ENCODE results near the gene DHX30. TPM values are rescaled to one million over a fixed set of nuclear protein-coding genes. Genes with fewer than 3 reads are reported as not detected.
A peak's percentile ranks its signal among the peaks of the same experiment; 100 is the strongest.

DHX30 gene
- polyA plus RNA-seq, 6 donors from 2014 or later: 25.5 to 43.5 (median 28.1) TPM

DNA sequence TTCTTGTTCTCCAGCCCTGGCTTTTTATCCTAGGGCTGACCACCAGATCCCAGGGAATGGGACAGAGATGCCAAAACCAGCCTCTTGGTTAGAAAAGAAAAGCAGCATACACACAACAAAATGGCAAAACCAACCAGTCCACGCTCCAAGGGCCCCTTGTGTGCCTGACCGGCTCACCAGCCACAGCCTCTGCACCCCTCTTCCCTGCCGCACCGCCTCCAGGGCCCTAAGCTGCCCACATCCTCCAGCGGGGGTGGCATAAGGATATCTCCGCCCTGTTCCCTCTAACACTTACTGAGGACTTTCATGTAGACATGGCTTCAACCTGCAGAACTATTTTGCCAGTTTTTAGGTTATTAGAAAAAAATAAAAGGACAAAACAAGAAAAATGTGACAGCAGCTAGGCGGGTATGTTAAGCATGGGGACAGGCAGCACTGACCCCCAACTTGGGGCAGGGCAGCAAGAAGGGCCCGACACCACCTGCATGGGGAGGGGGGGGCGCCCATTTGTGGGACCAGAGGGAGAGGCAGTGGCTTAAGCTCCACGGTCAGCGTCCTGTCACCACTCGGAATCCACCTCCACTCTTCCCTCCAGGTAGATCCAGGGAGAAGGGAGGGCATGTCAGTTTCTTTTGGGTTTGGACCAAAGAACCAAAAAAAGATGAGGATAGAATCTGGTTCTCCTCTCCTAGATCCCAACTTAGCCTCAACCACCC is 49.1 kb downstream of the DHX30 start:
- DNase-seq (no peak), ATAC-seq (ENCODE audit: low read depth in 2 of 2) (no peak)
- no peaks in the 10 kb centered on the region for H3K27me3 Mint-ChIP-seq
- H3K9me3 Mint-ChIP-seq: no peaks in the 10 kb centered on the region
- H3K4me3 Mint-ChIP-seq: no peak overlapping the region
- H3K4me1 Mint-ChIP-seq: peaks cover 0 to 16% (median 6%) of the 10 kb centered on the region in 3 donors
- peak overlapping the region in 5 of 6 donors; percentile 16 to 84 (median 42) for H3K27ac Mint-ChIP-seq
- no peaks in the 10 kb centered on the region for H3K36me3 Mint-ChIP-seq

DNA sequence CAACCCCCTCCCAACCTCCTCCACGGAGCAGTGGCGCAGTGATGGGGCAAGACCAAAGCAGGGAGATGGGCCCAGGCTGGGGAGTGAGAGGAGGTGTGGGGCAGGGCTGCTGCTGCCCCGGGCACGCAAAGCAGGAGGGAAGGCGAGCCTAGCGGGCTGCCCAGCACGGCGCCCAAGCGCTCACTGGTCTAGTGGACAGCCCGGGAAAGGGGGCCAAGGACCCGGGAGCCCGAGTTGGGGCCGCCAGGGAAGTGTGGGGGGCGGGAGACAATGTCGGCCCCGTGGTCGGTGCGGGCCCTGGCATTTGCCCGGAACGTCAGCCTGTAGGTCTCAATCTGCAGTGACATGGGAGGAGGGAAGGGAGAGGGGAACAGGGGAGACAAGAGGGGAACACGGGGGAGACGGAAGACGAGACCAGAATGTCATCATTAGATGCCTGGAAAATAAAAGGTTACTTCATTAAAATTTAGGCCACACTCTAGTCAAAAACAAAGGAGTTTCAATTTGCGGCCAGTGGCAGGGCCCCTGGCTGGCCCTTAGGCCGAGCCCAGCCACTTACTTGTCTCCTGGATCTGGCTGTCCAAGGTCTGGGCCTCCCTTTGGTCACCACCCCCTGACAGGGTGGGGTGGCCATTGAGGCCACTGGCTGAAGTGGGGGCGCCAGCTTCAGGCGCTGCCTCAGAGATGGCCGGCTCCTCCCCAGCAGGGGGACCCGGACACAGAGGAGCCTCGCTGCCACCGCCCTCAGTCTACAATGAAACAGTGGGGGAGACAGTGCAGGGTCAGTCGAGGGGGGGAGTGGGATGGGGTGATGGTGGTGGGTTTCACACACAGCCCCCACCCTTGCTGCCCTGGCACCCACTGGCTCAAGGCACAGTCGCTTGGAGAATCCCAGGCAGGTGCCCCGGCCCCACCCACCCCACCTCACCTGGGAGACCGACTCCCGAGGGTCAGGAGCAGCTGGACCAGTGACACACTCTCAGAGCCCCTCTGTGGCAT is 50.0 kb downstream of the DHX30 start:
- Mint-ChIP-seq H3K4me1 (peaks cover 0 to 16% (median 6%) of the 10 kb centered on the region in 3 donors), H3K9me3 (no peaks in the 10 kb centered on the region), H3K36me3 (no peaks in the 10 kb centered on the region), H3K27ac (peak overlapping the region in 2 of 6 donors; percentile 31 to 84), H3K4me3 (peak overlapping the region in 1 of 8 donors; percentile 15), H3K27me3 (no peaks in the 10 kb centered on the region)
- ATAC-seq (ENCODE audit: low read depth in 2 of 2): no peak
- no peak for DNase-seq

DNA sequence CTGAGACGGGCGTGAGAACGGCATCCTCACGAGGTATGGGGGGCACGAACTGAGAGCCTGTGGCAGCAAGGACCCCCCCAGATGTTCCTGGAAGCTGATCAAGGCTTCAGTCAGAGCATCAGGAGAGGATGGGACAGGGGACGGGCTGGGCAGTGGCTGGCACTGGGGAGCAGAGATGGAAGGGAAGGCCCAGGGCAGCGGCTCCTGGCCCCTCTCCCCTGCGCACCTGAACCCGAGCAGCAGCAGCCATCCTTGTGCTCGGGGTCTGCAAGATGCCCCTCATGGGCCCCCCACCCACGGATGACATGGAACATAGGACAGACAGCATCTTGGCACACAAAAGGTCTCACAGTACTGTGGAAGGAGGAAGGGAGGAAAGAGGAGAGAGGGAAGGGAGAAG is 51.3 kb downstream of the DHX30 start:
- Mint-ChIP-seq H3K36me3 (no peaks in the 10 kb centered on the region), H3K27ac (peak overlapping the region in 2 of 6 donors; percentile 6 to 24), H3K4me3 (no peak overlapping the region), H3K4me1 (peaks cover 0 to 16% (median 6%) of the 10 kb centered on the region in 3 donors), H3K9me3 (no peaks in the 10 kb centered on the region), H3K27me3 (no peaks in the 10 kb centered on the region)
- DNase-seq (no peak), ATAC-seq (ENCODE audit: low read depth in 2 of 2) (no peak)

DNA sequence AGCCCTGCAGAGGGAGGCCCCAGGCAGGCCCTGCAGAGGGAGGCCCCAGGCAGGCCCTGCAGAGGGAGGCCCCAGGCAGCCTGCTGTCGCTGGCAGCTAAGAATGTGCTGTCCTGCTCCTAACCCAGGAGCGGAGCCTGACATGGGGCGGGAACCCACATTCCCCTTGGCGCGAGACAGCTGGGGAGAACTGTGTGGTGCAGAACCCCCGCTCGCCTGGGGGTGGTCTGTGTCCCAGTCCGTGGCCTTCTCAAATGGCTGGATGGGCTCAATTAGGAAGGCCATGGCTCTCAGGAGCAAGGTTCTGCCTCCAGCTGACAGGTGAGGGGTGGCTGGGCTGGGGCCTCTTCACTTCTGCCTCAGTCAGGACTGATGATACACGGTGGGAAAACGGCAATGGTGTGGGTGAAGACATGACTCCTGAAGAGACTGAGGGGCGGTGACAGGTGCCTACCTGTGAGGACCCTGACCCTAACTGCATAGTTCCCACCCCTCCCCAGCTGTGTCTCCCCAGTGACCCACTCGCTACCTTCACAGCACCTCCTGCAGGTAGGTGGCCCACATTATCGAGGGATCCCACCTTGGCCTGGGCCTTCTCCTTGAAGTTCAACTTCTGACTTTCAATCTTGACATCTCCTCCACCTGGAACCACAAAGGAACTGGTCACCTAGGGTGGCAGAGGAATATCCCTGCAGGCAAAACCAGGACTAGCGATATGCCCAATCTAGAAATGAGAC is 52.0 kb downstream of the DHX30 start:
- Mint-ChIP-seq H3K9me3 (no peaks in the 10 kb centered on the region), H3K27me3 (no peaks in the 10 kb centered on the region), H3K36me3 (no peaks in the 10 kb centered on the region), H3K4me3 (no peak overlapping the region), H3K4me1 (peaks cover 0 to 16% (median 6%) of the 10 kb centered on the region in 3 donors), H3K27ac (peak overlapping the region in 3 of 6 donors; percentile 6 to 44 (median 42))
- no peak for ATAC-seq (ENCODE audit: low read depth in 2 of 2)
- no peak for DNase-seq

DNA sequence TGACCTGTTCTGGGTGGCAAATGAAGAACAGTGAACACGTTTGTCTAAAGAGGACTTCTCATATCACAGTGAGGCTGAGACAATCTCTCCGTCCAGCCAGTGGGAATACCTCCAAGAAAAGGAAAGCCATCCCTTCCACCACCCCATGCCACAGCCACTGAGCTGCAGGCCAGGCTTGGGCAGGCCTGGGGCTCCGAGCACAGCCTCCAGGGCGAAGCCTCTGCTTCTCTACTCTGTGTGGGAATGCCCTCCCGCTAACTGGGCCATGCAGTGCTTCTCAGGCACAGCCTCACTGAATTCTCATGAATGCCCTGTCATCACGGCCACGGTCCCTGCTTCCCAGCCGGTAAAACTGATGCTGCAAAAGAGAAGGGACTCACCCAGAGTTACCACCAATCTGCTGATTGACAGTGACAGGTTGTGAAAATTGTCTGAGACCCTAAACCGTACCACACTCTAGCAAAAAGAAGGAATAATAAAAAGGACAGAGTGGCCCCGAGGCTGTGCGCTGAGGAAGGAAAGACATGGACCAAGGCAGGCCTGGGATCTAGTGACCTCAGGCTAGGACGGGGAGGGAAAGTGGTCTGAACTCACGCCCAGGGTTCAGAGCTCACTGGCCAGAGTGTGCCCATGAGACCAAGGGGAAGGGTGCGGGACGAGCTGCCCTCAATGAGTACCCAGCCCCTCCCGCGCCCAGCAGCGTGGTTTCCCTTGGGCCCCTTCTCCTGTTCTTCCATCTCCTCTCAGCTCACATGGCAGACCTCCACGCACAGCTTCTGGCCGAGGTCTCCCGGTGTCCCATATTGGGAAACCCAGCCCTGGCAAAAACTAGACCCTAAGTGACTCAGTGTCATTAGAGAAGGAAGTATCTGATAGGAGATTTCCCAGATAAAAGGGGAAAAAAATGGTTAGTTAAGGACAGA is 52.8 kb downstream of the DHX30 start:
- Mint-ChIP-seq H3K27me3 (no peaks in the 10 kb centered on the region), H3K36me3 (no peaks in the 10 kb centered on the region), H3K9me3 (no peaks in the 10 kb centered on the region), H3K4me1 (peaks cover 0 to 11% (median 2%) of the 10 kb centered on the region in 3 donors), H3K27ac (peak overlapping the region in 2 of 6 donors; percentile 38 to 42), H3K4me3 (no peak overlapping the region)
- DNase-seq (no peak), ATAC-seq (ENCODE audit: low read depth in 2 of 2) (no peak)

DNA sequence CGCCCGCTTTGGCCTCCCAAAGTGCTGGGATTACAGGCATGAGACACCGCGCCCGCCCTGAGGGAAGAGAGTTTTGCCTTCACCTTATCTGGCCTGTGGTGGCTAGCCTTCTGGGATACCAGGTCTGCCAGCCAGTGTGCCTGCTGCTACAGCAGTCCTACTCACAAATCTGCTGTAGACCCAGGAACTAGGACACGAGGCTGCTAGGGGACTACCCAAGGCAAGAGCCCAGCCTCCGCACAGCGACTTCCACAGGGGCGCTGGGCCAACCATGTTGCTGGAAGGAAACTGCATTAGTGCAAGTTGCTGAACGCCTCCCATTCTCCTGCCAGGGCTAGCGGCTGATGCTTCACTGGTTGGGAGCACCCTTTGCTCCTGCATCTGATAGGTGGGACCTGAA is 53.7 kb downstream of the DHX30 start:
- DNase-seq (no peak), ATAC-seq (ENCODE audit: low read depth in 2 of 2) (no peak)
- Mint-ChIP-seq H3K36me3 (no peaks in the 10 kb centered on the region), H3K27me3 (no peaks in the 10 kb centered on the region), H3K27ac (no peak overlapping the region), H3K4me1 (peaks cover 0 to 2% (median 0%) of the 10 kb centered on the region in 3 donors), H3K4me3 (no peak overlapping the region), H3K9me3 (no peaks in the 10 kb centered on the region)

DNA sequence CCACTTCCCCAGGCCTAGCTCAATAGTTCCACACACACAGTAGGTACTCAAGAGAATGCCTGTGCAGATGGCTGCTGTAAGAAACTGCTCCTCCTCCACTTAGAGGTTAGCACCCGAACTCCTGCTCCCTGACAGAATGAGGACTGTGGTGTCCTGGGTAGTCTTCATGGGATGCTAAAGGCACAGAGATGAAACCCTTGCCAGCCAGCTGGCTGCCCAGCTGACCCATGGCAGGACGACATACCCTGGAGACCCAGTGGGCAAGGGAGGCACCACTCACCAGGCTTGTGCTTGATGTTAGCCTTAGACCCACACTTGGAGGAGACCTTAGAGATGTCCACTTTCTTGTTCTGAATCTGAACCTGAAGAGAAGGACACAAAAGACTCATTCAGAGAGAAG is 54.2 kb downstream of the DHX30 start:
- Mint-ChIP-seq H3K27me3 (no peaks in the 10 kb centered on the region), H3K9me3 (no peaks in the 10 kb centered on the region), H3K4me3 (no peak overlapping the region), H3K4me1 (no peaks in the 10 kb centered on the region), H3K36me3 (no peaks in the 10 kb centered on the region), H3K27ac (peak overlapping the region in 1 of 6 donors; percentile 49)
- ATAC-seq (ENCODE audit: low read depth in 2 of 2): no peak
- DNase-seq: no peak

DNA sequence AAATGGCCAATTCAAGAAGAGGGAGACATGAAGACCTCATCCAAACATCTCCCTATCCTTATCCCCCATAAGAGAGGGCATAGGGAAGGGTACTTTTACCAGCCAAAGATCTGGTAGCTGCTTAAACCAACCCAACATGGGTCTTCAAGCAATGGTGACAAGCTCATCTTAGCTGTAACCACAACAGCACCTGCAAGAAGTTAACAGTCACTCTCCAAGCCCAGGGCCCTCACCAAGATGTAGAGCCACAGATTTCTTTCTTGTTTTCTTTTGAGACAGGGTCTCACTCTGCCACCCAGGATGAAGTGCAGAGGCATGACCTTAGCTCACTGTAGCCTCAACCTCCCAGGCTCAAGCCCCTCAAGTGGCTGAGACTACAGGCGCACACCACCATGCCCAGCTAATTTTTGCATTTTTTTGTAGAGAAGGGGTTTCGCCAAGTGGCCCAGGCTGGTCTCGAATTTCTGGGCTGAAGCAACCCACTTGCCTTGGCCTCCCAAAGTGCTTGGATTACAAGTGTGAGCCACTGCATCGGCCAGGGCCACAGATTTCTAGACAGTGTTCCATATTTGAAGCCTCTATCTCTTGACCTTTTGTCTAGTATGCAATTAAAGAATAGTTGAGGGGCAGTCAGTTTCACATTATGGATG is 57.1 kb downstream of the DHX30 start:
- Mint-ChIP-seq H3K36me3 (peaks cover under 1% of the 10 kb centered on the region in 2 donors), H3K4me1 (no peaks in the 10 kb centered on the region), H3K27ac (peak overlapping the region in 1 of 6 donors; percentile 1), H3K9me3 (no peaks in the 10 kb centered on the region), H3K27me3 (no peaks in the 10 kb centered on the region), H3K4me3 (no peak overlapping the region)
- no peak for ATAC-seq (ENCODE audit: low read depth in 2 of 2)
- no peak for DNase-seq

DNA sequence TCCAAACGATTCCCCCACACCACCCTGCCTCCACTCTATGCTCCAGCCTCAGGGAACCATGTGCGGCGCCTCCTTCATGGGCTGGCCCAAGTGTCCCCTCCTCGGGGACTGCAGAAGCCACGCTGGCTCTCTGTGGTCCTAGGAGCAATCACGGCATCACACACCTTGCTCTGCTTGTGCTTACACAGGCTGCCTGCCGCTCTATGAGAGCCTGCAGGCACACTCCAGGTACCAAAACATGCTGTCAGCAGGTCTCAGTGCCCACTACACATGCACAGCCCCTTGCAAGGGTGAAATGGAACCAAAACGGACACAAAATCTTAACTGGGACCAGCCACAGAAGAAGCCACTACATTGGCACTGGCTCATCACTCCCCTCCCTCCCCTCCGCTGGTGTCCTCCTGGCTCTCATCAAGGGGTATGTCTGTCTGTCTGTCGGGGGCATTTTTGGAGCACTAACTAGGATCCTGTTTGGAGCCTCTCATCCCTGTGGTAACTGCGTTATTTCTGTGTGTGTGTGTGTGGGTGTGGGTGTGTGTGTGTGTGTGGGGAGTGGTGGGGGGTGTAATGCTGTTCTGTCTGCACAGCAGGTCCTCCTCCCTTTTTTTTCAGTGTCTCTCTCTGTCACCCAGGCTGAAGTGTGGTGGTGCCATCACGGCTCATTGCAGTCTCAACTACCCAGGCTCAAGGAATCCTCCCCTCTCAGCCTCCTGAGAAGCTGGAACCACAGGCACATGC is 60.6 kb downstream of the DHX30 start:
- Mint-ChIP-seq H3K9me3 (no peaks in the 10 kb centered on the region), H3K4me3 (no peak overlapping the region), H3K27ac (no peak overlapping the region), H3K36me3 (peaks cover 15 to 23% of the 10 kb centered on the region in 2 donors), H3K27me3 (no peaks in the 10 kb centered on the region), H3K4me1 (no peaks in the 10 kb centered on the region)
- DNase-seq (no peak), ATAC-seq (ENCODE audit: low read depth in 2 of 2) (no peak)

DNA sequence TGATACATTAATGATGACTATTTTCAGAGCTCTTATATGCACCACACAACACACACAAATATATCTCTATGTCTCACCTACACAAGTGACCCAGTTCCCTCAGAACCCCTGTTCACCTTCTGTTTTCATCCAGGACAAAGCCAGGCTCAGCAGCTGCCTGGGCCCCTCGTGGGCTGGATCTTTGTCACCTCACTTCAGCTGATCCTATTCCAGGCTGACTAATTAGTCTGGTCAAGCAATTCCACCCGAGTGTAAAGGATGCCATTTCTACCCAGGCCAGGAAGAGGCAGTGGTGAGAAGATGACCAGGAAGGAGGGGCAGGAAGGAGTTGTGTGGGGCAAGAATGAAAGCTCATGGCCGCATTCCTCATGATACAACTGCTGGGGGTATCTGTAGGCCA is 62.3 kb downstream of the DHX30 start:
- no peaks in the 10 kb centered on the region for H3K27me3 Mint-ChIP-seq
- peak overlapping the region in 2 of 6 donors; percentile 7 to 25 for H3K27ac Mint-ChIP-seq
- peak overlapping the region in 1 of 8 donors; percentile 7 for H3K4me3 Mint-ChIP-seq
- H3K4me1 Mint-ChIP-seq: no peaks in the 10 kb centered on the region
- no peak for DNase-seq
- H3K36me3 Mint-ChIP-seq: peaks cover 21 to 38% of the 10 kb centered on the region in 2 donors
- H3K9me3 Mint-ChIP-seq: no peaks in the 10 kb centered on the region
- ATAC-seq (ENCODE audit: low read depth in 2 of 2): no peak

DNA sequence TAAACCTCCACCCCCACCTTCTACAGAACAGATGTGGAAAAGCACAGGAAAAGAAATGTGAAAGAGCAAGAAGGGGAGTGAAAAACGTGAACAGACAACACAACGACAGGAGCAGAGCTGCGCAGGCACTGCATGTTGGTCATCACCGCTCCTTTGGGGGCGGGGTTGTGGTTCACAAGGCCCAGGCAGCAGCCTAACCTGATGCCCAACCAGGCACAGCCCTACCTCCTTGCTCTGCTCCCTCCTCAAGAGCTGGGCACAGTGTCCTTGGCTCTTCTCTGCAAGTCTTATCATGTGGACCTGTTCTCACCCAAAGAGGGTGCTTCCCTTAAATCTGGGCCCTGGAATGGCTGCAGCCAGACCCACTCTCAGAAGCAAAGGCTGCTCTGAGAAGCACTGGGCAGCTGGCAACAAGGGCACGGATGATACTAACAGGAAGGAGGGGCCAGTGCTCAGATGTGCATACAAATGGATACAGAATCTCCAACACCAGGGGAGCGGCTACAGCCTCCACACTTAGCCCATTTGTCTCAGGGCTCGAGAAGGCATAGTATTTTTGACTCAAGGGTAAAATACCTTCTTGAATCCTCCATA is 64.6 kb downstream of the DHX30 start:
- Mint-ChIP-seq H3K4me3 (no peak overlapping the region), H3K9me3 (no peaks in the 10 kb centered on the region), H3K27ac (no peak overlapping the region), H3K36me3 (peaks cover 30 to 48% of the 10 kb centered on the region in 2 donors), H3K27me3 (no peaks in the 10 kb centered on the region), H3K4me1 (no peaks in the 10 kb centered on the region)
- DNase-seq (no peak), ATAC-seq (ENCODE audit: low read depth in 2 of 2) (no peak)
